GM21529 (cell line): Measurements from ENCODE around the gene ZNF407.
"Not testable (repeated sequence)": the region's sequence is repeated elsewhere in the genome, so short reads cannot be mapped to it uniquely, and the experiment has no call there.

ENCODE experiments used
- ATAC-seq: cut with Tn5 transposase; IDR thresholded peaks from one replicate; pipeline ENCODE4 v1.9.1; 2021; ENCODE audit not compliant: unreplicated experiment

The ZNF407 gene

DNA sequence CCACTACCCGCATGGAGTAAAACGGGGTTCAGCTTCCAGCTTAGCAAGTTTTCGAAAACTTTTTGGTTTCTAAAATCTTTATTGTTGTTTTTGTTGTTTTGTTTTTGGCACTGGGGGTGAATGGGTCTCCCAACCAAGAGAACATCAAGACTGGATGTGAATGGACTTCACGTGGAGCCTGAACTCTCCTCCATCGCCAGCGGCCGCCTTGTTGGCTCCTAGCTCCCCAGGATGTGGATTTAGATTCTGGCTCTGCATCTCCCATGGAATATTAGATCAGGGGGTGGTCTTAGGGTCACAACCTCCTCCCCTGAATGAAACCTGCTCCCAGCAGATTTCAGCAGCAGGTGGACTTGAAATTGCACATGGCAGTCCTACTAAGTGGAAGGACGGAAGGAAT is 488.0 kb downstream of the ZNF407 start:
- not testable (repeated sequence) for ATAC-seq

DNA sequence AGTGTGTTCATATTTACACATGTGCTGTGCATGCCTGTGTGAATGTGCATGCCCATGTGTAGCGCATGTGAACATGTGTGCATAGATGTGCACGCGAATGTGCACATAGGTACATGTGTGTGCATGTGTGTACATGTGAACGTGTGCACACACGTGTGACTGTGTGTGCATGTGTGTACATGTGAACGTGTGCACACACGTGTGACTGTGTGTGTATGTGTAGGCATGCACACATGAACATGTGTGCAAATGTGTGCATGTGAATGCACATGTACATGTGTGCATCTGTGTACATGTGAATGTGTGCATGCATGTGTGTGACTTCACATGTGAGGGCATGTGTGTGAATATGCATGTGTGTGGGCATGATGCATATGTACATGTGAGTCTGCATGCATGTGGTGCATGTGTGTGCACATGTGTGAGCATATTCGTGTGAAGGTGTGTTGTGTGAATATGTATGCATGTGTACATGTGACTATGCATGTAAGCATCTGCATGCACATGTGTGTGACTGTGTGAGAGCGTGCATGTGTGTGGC is 488.9 kb downstream of the ZNF407 start:
- no peak for ATAC-seq

DNA sequence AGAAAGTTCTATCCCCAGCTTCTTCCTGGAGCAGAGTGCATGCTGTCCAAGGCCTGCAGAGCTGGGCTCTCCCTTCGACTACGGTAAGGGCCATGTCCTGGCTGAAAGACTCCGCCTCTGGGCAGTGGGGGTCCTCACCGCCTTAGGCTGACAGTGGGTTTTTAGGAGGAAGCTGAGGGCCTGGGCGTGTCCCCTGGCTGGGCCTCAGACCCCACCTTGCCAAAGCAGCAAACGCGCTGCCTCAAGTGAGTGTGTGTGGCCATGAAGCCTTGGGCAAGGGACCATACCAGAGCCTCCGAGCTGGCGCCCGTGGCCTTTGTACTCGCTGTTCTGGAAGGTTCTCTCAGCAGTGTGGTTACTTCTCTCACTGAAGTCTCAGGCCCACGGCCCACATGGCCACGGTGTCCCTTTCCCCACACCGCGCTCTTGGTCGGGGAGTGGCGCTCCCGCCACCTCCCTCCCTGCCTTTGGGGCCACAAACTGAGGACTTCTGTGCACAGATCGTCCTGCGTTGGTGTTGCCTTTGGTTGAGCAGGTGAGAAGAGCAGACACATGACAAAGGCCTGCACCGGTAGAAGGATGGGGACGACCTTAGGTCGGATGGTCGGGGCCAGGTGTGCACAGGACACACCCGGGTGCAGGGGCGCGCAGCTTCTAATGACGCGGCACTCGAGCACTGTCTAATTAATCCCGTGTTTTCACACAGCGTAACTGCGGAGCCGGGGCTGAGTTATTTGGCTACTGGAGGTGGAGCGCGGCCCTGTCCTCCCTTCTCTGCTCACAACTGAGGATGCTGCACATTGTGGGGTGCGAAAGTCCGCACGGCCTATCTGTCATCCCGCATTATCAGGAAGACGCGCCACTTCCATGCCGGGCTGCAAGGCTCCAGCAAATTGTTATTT is 489.7 kb downstream of the ZNF407 start:
- no peak for ATAC-seq

DNA sequence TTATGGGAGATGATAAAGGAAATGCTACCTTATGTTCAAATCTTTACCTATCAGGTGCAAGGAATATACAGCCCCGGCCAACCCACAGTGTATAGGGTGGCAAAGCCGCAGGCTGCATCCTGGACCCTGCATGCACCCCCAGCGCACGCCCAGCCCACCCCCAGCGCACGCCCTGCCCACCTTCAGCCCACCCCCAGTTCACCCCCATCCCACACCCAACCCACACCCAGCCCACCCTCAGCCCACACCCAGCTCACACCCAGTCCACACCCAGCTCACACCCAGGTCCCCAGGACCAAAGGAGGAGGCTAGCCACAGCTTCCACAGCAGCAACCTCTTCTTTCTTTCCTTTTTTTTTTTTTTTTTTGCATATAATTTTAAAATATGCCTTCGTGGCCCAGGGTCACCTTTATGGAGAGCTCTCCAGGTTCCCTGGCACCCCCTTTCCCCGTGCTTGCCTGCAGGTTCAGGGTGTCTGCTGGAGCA is 490.4 kb downstream of the ZNF407 start:
- no peak for ATAC-seq

DNA sequence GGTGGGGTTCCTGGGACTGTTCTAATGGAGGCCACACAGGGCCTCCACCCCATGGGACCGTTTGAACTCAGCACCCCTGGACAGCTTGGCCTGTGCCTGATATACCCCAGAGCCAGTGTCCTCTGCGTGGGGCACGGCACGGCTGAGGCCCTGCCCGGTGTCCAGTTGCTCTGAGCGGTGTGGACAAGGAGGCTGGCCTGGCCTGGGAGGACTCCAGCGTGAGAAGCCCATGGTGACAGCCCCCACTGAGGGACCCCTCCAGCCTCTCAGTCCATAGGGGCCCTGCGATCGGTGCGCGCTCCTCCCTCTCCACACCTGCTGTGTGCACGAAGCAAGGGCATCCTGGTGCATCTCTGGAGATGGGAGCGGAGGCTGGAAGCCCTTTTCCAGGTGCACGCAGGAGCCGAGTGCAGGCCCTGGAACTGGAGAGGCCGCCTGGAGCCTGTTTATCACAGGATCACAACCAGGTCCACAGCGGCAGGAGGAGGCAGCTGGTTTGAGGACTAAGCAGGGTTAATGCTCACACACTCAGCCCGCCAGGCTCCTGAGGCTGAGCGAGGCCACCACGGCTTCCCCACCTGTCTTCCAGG is 491.0 kb downstream of the ZNF407 start:
- ATAC-seq = no peak

DNA sequence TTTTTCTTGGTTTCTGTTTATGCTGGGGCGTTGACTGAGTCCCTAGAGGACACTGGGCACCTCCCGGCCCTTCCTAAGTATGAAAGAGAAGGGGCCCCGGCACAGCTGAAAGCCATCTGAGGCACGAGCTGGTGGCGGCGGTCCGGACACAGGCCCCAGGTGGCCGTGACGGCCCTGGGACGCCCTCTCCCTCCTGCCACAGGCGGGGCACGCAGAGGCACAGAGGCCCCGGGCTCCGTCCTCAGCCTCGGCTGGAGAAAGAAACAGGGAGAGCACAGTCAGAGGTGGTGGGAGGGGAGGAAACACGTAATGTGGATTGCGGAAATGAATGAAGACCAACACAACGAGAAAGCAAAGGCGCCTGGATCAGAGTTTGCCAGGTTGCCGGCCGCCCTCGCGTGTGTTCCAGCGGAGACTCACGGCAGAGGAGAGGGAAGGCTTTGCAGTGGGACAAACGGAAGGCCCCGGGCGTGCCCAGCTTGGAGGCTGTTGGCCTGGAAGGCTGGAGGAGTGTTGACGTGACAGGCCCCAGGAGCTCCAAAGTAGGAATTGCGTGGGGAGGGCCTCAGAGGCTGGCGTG is 492.2 kb downstream of the ZNF407 start:
- no peak for ATAC-seq

DNA sequence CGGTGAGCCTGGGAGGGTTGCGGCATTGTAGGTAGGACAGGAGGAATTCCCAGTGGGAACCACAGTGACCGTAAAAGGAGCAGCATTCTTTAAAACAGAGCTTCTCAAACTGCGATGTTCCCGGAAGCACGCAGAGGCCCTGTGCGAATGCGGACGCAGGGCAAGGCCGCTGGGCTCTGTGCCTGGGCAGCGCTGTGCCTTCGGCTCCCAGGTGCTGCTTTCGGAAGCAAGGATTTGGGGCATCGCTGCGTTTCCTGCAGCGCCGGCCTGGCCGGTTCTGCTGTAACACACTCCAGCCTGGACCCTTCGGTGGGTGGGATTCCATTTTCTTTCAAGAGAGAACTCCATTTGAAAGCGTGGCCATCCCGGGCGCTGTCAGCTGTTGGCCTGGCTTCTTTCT is 492.7 kb downstream of the ZNF407 start:
- ATAC-seq = no peak

DNA sequence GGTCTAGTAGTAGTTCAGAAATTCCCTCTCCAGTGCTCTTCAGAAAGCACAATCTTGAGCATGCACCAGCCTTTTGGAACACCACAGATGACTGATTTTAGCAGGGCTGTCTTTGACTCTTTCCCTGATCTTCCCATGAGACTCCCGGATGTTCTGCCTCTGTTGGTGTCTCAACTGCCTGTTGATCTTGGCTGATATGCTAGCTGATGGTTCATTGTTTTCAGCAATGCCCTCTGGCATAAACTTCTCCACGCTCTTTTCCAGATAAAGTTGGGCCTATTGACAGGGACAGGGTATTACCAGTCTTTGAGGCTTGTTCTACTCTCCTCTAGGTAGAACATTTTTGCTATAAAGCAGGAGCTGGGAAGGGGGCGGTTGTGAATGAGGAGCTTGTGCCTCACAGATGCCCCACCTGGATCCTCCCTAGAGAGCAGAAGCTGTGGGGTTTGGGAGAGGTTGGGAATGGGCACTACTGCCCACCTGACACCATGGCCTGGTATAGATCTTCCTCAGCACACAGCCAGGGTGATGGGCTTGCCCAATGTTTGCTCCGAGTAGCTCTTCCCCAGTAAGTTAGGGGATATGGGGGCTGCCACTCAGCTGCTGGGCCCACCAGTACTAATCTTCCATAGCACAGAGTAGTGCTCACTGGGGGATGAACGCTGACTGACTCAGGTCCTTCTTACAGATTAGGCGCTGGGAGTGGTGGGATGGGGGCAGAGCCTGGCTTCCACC is 500.0 kb downstream of the ZNF407 start:
- no peak for ATAC-seq

DNA sequence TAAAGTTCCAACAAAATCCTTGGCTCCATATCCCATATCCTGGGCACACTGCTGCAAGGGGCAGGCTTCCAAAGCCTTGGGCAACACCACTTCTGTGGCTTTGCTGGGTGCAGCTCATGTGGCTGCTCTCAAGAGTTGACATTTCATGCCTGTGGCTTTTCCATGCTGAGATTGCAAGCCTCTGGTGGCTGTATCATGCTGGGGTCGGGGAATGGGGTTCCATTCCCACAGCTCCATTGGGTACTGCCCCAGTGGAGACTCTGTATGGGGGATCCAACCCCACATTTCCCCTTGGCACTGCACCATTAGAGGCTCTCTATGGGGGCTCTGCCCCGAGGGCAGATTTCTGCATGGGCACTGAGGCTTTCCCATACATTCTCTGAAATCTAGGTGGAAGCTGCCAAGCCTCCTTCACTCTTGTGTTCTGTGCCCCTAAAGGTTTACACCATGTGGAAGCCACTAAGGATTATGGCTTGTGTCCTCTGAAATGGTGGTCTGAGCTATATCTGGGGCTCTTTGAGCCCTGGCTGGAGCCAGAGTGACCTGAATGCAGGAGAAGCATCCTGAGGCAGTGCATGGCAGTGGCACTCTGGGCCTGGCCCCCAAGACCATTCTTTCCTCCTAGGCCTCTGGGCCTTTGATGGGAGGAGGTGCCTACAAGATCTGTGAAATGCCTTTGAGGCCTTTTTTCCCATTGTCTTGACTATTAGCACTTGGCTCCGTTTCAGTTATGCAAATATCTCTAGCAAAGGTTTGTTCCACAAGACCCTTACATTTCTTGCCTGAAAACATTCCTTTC is 503.4 kb downstream of the ZNF407 start:
- no peak for ATAC-seq

DNA sequence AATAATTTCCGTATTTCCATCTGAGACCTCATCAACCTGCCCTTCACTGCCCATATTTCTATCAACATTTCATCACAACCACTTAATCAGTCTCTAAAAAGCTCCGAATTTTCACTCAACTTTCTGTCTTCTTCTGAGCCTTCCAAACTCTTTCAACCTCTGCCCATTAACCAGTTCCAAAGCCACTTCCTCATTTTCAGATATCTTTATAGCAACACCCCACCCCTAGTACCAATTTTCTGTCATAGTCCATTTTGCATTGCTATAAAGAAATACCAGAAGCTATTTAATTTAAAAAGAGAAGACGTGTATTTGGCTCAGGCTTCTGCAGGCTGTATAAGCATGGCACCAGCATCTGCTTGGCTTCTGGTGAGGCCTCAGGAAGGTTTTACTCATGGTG is 504.2 kb downstream of the ZNF407 start:
- ATAC-seq = no peak

DNA sequence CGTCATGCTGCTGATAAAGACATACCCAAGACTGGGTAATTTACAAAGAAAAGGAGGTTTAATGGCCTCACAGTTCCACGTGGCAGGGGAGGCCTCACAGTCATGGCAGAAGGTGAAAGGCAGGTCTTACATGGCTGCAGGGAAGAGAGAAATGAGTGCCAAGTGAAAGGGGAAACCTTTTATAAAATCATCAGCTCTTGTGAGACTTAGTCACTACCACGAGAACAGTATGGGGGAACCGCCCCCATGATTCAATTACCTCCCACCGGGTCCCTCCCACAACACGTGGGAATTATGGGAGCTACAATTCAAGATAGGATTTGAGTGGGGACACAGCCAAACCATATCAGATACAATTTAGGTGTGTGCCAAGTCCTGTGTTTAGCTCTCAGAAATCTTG is 506.4 kb downstream of the ZNF407 start:
- ATAC-seq = not testable (repeated sequence)

DNA sequence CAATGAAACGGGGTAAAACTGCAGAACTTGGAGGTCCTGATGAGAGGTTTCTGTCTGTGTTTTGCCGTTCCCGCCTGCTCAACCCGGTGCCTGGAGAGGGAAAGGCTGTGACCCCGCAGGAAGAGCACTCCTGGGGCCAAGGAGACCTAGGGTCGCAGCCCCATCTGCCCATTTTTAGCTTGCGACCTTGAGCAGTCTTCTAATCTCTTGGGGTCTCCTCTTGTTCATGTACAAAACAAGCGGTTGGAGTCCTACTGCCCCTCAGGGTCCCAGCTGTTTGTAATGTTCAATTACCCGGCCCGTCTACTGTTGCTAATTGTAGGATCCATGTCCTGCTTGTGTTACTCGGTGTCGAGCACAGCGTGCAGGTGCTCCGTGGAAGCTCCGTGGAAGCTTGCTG is 506.8 kb downstream of the ZNF407 start:
- ATAC-seq = no peak

DNA sequence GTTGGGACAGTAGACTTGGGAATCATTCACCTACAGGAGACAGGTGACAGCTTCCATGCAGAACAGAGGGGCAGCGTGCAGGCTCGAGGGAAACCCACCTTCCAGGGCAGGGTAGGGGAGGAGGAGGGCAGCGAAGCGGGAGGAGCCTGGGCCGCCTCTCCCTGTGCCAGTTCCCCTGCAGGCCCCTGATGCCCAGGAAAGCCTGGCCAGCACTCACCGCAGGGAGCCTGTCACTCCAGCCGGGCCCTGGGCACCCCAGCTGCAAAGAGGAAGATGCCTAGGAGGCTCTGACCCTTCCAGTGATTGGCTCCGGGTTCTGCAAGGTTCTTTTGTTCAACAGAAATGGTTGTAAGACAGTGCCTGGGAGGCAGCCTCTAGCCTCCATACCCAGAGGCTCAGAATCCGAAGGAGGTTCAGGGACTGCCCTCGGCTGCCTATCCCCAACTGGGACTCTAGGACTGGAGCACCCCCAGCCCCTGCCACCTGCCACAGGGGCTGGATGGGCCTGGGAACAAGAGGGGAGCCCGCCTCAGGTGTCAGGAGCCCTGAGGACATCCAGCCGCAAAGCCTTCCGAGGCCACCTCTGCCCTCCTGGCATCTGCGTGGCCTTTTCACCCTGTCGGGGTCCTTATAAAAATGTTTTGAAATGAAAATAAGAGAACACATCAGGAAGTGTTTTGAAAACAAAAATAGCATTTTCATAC is 508.0 kb downstream of the ZNF407 start:
- ATAC-seq = no peak

DNA sequence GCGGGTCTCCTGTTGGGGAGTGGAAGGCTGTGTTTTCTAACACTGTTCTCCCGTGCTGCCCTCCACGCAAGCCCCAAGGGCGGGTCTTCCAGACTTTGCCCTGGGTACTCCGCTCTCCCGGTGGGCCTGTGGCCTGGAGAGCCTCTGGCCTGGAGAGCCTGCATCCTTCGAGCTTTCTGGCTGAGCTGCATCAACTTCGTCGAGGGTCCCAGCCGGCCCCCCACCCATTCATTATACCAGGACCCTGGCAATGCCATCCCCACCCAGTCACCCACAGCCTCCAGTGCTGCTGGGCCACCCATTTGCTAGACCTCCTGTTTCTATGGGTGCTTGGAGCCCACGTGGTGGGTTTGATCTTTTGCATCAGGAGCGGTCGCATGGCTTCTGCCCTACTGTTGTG is 509.1 kb downstream of the ZNF407 start:
- ATAC-seq = no peak

DNA sequence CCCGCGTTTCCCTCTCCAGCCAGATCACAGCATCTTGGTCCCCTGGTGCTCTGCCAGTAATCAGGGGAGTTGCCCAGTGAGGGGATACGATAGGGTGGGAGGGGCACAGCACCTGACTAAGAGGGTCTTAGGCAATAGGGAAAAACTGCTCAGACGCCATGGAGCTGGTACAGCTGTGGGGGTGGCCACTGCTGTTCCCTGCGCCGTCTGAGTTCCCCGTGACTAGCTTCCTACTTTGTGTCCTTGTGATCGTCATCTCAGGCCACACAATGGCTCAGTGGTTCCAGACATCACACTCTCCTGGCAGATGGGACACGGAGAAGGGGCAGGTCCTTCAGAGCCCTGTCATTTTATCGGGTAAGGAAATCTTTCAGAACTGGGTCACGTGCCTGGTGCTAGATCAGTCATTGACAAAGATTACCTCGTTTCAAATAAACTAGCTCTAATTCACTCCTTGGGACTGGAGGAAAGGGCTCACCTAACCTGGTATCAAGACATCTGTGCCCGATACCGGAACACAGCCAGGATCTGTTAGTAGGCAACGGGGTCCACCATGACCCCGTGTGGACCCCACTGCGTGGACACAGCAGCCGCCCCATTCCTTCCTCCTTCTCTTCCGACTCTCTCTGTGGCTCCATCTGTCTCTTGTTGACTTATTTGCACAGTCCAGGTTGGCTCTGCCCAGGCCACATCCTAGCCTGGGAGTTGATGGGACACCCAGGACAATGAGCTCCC is 509.7 kb downstream of the ZNF407 start:
- no peak for ATAC-seq

DNA sequence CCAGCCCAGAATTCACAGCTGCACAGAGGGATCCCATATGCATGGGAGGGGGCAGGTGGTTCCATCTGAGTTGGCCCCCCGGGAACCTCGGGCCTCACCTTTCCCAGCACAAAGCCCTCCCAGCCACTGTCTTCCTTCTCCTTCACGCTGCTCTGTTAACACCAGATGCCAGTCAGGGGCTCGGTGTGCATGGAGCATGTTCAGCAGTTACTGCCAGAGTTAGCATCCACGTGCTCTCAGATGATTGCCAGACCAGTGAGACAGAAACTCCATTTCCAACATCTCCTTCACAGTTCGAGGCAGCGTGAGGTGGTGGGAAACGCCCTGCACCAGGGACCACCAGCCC is 510.2 kb downstream of the ZNF407 start:
- ATAC-seq = no peak

DNA sequence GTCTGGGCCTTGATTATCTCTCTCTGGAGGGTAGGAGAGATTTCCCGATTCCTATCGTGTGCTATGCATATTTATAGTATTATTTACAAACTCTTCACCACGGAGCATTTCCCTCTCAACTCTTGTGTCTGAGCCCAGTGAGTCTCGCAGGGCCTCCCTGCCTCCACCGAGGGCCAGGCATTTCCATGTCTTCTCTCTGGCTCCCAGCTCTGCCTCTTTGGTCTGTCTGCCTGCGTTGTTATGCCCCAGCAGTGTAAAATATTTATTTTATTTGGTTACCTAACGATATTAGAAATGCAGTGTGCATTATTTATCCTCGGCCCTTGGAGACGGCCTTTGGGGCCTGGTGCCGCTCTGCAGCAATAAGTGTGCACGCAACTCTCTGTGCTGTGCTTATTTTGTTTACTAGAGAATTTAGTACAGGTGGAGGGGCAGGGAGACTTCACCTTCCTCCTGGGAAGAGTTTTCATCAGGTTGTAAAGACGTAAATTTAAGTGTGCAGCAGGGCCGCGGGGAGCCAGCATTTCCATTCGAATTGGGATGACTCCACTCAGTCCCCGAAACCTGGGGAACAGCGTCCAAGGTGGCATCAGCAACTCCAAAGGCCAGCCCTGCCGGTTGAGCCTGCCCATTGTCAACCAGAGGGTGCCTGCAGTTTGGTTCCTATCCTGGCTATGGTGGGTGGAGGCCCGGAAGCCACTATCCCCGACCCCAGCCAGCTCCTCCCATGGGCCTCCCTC is 511.1 kb downstream of the ZNF407 start:
- no peak for ATAC-seq

DNA sequence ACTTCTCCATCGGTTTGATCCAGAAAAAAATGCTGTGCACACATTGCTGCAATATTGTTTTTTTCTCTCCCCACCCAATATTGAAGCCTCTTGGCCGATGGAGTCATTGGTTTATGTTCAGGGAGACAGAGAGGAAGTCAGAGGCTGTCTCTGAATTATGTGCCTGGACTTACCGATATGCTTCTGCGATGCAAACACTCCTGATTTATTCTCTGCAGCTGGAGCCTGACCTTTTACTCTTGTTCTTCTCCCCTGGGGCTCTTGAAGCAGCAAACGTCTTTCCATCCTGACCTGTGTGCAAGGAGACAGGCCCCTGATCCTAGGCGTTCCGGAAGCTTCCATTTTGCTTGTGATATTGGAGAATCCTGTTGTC is 511.6 kb downstream of the ZNF407 start:
- no peak for ATAC-seq

DNA sequence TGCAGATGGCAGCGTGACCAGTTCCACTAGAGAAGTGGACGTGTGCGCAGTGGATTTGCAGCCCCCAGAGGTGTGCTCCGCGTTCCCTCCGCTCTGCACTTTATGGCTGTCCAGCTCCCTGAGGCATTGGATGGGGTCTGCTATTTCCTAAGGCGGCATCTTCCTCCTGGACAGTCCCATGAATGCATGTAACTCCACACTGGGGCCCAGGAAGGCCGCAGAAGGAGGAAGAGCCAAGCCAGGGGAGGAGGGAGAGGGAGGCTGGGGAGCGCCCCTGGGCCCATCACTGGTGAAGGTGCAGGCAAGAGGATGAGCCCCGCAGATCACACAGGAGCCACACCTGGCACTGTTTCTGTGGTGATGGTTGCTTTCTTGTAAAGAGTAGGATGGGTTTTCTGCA is 512.1 kb downstream of the ZNF407 start:
- no peak for ATAC-seq
